ENCODE measurements around the gene FIGN. TPM values are rescaled to one million over a fixed set of nuclear protein-coding genes. Genes with fewer than 3 reads are reported as not detected.

Gene FIGN
- total and polyA plus RNA-seq, 10 of the 15 experiments (the other 5 are each of a cell fraction or from before 2014, with no cell fraction given) = under 0.01 to 0.01 TPM; not detected in 8

DNA sequence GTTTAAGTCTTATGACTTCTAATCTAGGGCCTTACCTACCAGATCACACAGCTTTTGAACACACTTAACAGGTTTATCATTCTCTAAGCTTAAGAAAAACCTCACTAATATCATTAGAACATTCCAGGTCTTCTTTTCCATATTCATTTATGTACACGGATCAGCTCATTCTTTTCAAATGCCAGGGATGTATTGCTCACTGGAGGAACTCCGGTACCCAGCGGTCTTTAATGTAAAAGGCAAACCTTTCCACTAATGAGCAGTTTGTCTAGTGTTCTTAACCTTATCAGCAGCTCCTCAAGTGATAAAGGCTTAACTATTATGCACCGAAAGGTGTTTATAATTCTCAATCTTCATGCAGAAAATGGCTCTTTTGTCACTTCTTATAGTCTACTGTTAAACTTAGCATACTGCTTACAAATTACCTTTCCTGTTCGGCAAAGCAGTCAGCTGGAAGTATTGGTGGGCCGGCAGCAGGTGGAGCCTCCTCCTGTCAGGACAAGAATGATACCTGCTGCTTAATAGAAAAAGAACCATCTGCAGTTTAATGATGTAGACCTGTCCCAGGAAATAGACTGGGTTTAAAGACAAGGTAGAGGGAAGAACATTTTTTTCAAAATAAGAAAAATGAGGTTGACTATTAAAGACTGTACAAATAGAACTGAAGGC is 142.7 kb downstream of the FIGN start:
- ChIA-PET CTCF (no interaction called here), SMC1A (ENCODE audit: uncharacterized antibody, unreplicated experiment) (interaction anchor here (0.5 to 1.4 kb wide), 3 partner anchors 35 to 468 kb away, joined by 3 read pairs; no protein-coding TSS in a partner anchor), RAD21 (ENCODE audit: unreplicated experiment) (interaction anchor here (1.3 kb wide), 1 partner anchor 468 kb away, joined by 3 read pairs; no protein-coding TSS in a partner anchor), POLR2A (interaction anchor here (1.1 kb wide), 1 partner anchor 14 kb away, joined by 3 read pairs; no protein-coding TSS in a partner anchor)
- H2AFZ ChIP-seq (ENCODE audit: control insufficient read depth, low read depth, low read length) = no peak overlapping the region
- in situ Hi-C loops (cut with MboI) = no loop called here
- H3K9me3 ChIP-seq (replicated peaks; ENCODE audit: control insufficient read depth, insufficient read depth, low read length) = no peaks in the 10 kb centered on the region
- no peaks in the 10 kb centered on the region for H3K79me2 ChIP-seq (ENCODE audit: control insufficient read depth, insufficient read depth, low read length)
- H3K27me3 ChIP-seq (replicated peaks in 1 of 2; ENCODE audit: control insufficient read depth in 2 of 2, insufficient read depth in 2 of 2, low read length in 1 of 2) = no peaks in the 10 kb centered on the region
- TF ChIP-seq, protein P1, sequence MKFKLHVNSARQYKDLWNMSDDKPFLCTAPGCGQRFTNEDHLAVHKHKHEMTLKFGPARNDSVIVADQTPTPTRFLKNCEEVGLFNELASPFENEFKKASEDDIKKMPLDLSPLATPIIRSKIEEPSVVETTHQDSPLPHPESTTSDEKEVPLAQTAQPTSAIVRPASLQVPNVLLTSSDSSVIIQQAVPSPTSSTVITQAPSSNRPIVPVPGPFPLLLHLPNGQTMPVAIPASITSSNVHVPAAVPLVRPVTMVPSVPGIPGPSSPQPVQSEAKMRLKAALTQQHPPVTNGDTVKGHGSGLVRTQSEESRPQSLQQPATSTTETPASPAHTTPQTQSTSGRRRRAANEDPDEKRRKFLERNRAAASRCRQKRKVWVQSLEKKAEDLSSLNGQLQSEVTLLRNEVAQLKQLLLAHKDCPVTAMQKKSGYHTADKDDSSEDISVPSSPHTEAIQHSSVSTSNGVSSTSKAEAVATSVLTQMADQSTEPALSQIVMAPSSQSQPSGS (IDR thresholded peaks at IDR 0.05; ENCODE audit: low read length) = no peak
- FAIRE-seq = no peak
- ATAC-seq = no peak
- intact Hi-C loops (cut with micrococcal nuclease; ENCODE audit: unreplicated experiment) = no loop called here
- no peak for DNase-seq (ENCODE audit: low read depth, low spot score)
- H3K36me3 ChIP-seq (ENCODE audit: control insufficient read depth in 2 of 2, insufficient read depth in 2 of 2, low read length in 1 of 2) = no peaks in the 10 kb centered on the region
- no peak overlapping the region for H3K27ac ChIP-seq (ENCODE audit: control insufficient read depth, insufficient read depth)
- 36% methylated on average over 6 of the region's 6 CpGs for WGBS (ENCODE audit: insufficient coverage, insufficient replicate concordance, low lambda C conversion rate, missing lambda C conversion rate)
- no peak overlapping the region for H3K4me2 ChIP-seq (ENCODE audit: control insufficient read depth, insufficient read depth)
- no peaks in the 10 kb centered on the region for H3K4me1 ChIP-seq (ENCODE audit: control insufficient read depth, insufficient read depth, low read length)
- H3K4me3 ChIP-seq = no peak overlapping the region
- BruUV-seq (replicated peaks) = no TSS peak
- no peaks in the 10 kb centered on the region for H4K20me1 ChIP-seq (ENCODE audit: control insufficient read depth, insufficient read depth)
- no peak overlapping the region for H3K9ac ChIP-seq (ENCODE audit: control insufficient read depth, insufficient read depth, low read length)

DNA sequence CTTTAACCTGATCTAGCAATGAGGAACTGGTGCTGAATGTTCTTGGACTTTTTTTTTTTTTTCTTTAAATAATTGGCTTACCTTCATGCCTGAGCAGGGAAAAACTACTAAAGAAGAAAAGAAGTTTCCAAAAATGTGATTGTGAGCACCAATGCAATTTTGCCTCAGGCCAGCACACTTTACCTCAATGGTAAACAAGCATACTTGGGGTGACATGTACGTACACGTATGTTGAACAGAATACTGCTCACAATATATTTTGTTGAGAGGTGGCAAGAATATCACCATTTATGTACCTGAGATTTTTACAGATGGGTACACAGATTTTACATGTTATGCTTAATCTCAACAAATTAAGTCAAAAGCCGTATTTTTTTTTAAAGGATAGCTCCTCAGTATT is 144.3 kb downstream of the FIGN start:
- Histone ChIP-seq H3K79me2 (ENCODE audit: control insufficient read depth, insufficient read depth, low read length) (no peaks in the 10 kb centered on the region), H3K4me2 (ENCODE audit: control insufficient read depth, insufficient read depth) (no peak overlapping the region), H3K9ac (ENCODE audit: control insufficient read depth, insufficient read depth, low read length) (no peak overlapping the region), H3K4me1 (ENCODE audit: control insufficient read depth, insufficient read depth, low read length) (no peaks in the 10 kb centered on the region), H4K20me1 (ENCODE audit: control insufficient read depth, insufficient read depth) (no peaks in the 10 kb centered on the region), H2AFZ (ENCODE audit: control insufficient read depth, low read depth, low read length) (no peak overlapping the region), H3K27me3 (replicated peaks in 1 of 2; ENCODE audit: control insufficient read depth in 2 of 2, insufficient read depth in 2 of 2, low read length in 1 of 2) (no peaks in the 10 kb centered on the region), H3K9me3 (replicated peaks; ENCODE audit: control insufficient read depth, insufficient read depth, low read length) (no peaks in the 10 kb centered on the region), H3K36me3 (ENCODE audit: control insufficient read depth in 2 of 2, insufficient read depth in 2 of 2, low read length in 1 of 2) (no peaks in the 10 kb centered on the region), H3K4me3 (no peak overlapping the region), H3K27ac (ENCODE audit: control insufficient read depth, insufficient read depth) (no peak overlapping the region)
- intact Hi-C loops (cut with micrococcal nuclease; ENCODE audit: unreplicated experiment) = no loop called here
- RAD21 ChIA-PET (ENCODE audit: unreplicated experiment) = no interaction called here
- no TSS peak for BruUV-seq (replicated peaks)
- 34% methylated on average over 3 of the region's 3 CpGs for WGBS (ENCODE audit: insufficient coverage, insufficient replicate concordance, low lambda C conversion rate, missing lambda C conversion rate)
- no peak for DNase-seq (ENCODE audit: low read depth, low spot score)
- FAIRE-seq = no peak
- in situ Hi-C loops (cut with MboI) = no loop called here
- POLR2A ChIA-PET = no interaction called here
- CTCF ChIA-PET = interaction anchor here (1.3 kb wide), 1 partner anchor 20 kb away, joined by 3 read pairs; no protein-coding TSS in a partner anchor
- SMC1A ChIA-PET (ENCODE audit: uncharacterized antibody, unreplicated experiment) = no interaction called here
- ATAC-seq = no peak
- no peak for TF ChIP-seq IKZF1 (conservative IDR thresholded peaks at IDR 0.05)
